Right ventricle myocardium inferior (tissue), 1 donor: ENCODE data around the gene RNGTT. TPM values are rescaled to one million over a fixed set of nuclear protein-coding genes. Genes with fewer than 3 reads are reported as not detected.
"Not testable (repeated sequence)": the region's sequence is repeated elsewhere in the genome, so short reads cannot be mapped to it uniquely, and the experiment has no call there.

Experiments
- ATAC-seq: fragments of 200-7000 bp; cut with Tn5 transposase; one replicate; pipeline ENCODE4 v1.9.1; 2020; ENCODE audit warnings: mild to moderate bottlenecking, moderate library complexity
- DNase-seq: peaks from one replicate; pipeline ENCODE4 v3.0.0; 2021; ENCODE audit errors: missing footprints
- intact Hi-C: fragments of 100-400 bp; cut with DNase I; formaldehyde crosslinking; loops from one replicate; pipeline ENCODE4 v1.11.0; 2022
- total RNA-seq: library from RNA; stranded (reverse); fragmentation: NEBNext Ultra II Directional; extraction: Animal tissue kit (Norgen Biotek cat#: 25700); gene quantifications from one replicate; pipeline ENCODE4 v1.2.1, GENCODE V29; 2021
- donor health status: DM: no; HTN: yes; CAD: no; lungs with severe emphysema.

Gene RNGTT
- total RNA-seq, 1 donor from 2014 or later = 7.0 TPM

DNA sequence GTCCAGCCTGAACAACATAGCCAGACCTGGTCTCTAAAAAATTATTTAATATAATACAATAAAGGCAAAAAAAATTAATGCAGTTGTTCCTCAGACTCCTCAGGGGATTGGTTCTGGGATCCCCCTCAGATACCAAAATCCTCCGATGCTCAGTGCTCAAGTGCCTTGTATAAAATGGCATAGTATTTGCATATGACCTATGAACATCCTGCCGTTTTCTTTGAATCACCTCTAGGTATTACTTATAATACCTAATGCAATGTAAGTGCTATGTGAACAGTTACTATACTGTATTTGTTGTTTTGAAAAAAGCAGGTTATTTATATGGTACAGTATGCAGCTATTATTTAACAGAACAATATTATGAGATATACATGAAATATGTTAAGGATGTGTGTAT lies 43.3 kb downstream of the RNGTT start:
- intact Hi-C loops = no loop called here
- ATAC-seq (no peak), DNase-seq (no peak)

DNA sequence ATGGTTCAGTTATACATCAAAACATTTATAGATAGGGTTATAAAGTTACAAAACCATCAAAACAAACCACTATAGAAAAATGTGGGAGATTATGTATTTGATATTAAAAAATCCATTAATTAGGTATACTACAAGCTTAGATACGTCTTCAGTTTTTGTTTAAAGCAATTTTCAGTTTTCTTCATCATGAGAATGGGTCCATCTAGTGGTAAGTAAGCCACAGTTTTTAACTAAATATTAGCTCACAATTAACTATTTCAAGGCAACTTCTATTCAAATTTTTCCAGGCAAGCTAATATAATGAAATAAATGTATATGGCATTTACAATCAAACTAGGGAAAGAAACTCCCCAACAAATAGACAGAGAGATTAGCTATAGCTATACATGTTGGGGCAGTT lies 44.4 kb downstream of the RNGTT start:
- ATAC-seq = no peak
- intact Hi-C loops = no loop called here
- no peak for DNase-seq

DNA sequence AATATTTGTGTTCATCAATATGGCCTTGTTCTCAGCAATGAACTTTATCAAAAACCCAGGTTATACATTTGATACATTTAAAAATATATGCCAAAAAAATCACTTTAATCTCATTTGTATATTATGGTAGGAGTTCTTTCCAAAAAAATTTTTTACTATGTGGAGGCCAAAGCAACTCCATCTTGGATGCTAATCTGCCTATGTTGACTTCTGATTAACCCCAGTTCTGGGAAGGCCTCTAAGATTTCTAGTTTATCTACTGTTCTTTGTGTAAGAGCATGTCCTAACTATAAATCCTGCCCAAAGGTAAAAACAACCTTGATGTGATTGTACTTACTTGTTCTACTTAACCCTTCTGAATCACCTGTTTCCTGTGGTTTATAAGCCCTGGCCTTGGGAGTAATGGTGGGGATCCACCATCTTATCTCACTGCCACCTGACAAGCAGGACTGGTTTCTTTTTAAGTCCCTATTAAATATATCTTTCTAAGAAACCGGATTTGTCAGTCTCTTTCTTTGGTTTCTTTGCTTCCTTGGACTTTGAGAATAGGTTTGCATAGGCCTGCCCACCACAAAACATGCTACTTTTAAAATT lies 46.7 kb downstream of the RNGTT start:
- intact Hi-C loops = no loop called here
- DNase-seq = no peak
- ATAC-seq = no peak

DNA sequence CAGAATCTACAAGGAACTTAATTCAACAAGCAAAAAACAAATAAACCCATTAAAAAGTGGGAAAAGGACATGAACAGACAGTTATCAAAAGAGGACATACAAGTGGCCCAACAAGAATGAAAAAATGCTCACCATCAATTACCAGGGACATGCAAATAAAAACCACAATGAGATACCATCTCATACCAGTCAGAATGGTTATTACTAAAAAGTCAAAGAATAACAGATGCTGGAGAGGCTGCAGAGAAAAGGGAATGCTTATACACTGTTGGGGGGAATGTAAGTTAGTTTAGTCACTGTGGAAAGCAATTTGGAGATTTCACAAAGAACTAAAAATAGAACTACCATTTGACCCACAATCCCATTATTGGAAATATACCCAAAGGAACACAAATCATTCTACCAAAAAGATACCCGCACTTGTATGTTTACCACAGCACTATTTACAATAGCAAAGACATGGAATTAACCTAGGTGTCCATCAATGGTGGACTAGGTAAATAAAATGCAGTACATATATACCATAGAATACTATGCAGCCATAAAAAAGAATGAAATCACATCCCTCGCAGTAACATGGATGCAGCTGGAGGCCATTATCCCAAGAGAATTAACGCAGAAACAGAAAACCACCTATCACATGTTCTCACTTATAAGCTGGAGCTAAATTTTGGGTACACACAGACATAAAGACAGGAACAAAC lies 48.4 kb downstream of the RNGTT start:
- intact Hi-C loops = no loop called here
- DNase-seq = no peak
- no peak for ATAC-seq

DNA sequence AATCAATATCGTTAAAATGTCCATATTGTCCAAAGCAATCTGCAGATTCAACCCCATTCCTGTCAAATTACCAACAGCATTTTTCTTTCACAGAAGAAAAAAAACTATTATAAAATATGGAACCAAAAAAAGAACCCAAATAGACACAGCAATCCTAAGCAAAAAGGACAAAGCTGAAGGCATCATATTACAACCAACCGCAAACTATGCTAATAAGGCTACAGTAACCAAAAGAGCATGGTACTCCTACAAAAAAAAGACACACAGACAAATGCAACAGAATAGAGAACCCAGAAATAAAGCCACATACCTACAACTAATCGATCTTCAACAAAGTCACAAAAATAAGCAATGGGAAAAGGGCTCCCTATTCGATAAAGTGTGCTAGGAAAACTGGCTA lies 49.2 kb downstream of the RNGTT start:
- no peak for DNase-seq
- intact Hi-C loops = no loop called here
- no peak for ATAC-seq

DNA sequence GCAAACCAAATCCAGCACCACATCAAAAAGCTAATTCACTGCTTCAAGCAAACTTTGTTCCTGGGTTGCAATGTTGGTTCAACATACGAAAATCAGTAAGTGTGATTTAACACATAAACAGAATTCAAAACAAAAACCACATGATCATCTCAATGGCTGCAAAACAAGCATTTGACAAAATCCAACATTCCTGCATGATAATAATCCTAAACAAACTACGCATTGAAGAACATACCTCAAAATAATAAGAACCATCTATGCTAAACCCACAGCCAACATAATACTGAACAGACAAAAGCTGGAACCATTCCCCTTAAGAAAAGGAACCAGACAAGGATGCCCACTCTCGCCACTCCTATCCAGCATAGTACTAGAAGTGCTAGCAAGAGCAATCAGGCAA lies 49.9 kb downstream of the RNGTT start:
- intact Hi-C loops = no loop called here
- ATAC-seq = no peak
- DNase-seq = no peak

DNA sequence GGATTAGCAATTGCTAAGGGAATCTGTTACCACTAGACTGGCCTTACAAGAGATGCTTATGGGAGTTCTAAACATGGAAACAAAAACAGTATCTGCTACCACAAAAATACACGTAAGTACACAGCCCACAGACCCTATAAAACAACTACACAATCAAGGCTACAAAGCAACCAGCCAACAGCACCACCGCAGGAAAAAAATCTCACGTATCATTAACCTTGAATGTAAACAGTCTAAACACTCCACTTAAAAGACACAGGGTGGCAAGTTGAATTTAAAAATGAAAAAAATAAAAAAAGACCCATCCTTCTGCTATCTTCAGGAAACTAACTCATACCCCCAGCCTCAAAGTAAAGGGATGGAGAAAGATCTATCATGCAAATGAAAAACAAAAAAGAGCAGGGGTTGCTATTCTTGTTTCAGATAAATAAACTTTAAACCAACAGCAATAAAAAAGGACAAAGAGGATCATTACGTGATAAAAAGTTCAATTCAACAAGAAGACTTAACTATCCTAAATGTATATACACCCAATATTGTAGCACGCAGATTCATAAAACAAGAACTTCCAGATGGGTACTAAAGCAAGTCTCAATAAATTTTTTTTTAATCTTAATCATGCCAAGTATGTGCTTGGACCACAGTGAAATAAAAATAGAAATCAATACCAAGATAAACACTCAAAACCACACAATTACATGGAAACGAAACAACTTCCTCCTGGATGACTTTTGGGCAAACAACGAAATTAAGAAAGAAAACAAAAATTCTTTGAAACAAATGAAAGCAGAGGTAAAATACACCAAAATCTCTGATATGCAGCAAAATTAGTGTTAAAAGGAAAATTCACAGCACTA lies 52.3 kb downstream of the RNGTT start:
- ATAC-seq (no peak), DNase-seq (no peak)
- intact Hi-C loops = no loop called here

DNA sequence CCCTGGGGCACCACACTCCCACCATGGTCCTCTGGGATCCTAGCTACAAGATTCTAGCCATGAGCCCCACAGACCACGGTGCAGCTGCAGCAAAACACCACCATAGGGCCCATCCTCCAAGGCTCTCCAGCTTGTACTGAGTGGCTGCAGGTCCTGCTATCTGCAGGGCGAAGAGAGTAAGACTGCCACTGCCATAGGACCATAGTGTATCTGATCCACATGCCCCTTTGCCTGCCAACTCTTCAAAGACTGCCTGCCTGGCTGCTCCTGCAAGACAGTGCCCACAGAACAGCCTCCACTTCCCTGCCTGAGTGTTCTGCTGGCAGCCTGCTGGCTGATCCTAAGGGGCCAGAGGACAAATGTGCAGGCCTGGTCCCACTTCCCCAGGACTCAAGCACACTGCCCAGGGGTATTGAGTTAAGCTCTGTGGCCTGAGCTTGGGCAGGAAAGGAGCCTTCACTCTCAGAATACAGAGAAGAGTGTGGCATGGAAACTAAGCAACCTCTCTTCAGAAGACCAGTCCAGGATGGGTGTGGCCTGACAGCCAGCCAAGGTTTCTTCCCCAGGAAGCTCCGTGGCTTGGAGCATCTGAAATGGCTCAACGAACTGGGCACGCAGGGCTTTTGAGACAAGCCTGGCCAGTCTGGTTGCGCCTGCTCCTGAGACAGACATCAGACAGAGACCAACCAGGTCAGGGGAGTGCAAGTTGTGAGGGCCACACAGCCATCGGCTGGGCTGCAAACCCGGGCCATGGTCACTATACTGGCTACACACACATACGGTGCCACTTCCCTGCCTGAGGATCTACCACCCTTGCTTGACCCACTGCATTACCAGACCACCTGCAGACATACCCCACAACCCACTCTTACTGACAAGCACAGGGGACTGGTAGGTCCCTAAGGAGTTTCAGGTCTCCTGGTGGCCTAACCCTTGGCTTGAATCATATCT lies 54.5 kb downstream of the RNGTT start:
- intact Hi-C loops = no loop called here
- peak; percentile 34 for ATAC-seq

DNA sequence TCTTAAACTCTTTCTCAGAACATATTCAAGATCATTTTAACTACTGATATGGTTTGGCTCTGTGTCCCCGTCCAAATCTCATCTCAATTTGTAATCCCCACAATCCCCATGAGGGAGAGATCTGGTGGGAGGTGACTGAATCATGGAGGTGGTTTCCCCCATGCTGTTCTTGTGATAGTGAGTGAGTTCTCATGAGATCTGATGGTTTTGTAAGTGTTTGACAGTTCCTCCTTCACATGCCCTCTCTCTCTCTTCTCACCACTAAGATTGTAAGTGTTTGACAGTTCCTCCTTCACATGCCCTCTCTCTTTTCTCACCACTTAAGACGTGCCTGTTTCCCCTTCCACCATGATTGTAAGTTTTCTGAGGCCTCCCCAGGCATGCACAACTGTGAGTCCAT lies 56.3 kb downstream of the RNGTT start:
- intact Hi-C loops, DNase-seq, ATAC-seq: not testable (repeated sequence)

More for the DNA sequence above, 54.5 kb downstream of the RNGTT start:
- peak; percentile 37 for DNase-seq

DNA sequence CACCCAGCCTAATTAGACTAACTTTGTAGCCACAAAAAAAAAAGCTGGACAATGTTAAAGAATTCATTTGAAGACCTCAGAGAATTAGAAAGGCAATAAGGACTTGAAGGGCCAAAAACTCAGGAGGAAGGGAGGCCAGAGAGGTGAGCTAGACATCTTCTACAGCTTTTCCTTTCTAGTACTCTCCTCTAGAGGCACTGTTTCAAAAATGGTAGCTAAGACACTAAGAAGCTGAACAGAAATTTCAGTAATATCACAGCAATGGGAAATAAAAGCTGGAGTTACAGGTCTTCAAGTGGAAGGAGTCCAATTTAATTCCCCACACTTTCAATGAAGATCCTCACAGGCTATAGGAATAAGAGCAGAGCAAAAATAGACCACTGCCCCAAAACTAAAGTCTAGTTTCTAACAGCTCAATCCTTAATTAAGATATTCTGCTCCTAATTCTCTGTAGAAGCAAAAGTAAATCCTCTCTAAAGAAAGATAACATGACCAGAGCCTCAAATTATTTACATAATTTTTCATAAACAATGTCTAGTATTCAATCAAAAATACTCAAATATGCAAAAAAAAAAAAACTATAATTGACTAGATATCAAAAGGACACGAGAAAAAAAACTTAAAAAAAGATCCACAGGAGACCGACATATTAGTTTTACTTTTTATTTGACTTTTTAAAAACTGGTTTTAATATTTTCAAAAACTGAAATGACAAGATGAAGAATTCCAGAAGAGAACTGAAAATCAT lies 63.7 kb downstream of the RNGTT start:
- intact Hi-C loops = no loop called here
- DNase-seq (no peak), ATAC-seq (no peak)

DNA sequence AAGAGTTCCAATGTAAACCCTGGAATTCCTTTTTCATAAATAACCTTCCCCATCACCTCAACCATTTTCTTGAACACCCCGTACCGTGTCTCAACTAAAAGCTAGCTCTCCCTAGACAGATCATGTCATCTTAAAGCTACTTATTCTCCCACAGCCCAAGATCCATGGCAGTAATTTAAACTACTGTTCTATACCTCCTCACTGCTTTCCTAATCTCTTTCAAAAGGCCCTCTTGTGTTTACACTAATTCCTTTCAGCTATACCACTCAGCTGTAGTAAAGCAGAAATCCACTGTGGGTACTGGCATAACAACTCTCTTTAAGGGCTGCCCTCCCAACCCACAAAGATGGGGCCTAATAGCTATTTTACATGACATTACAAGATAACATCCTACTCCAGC lies 67.5 kb downstream of the RNGTT start:
- DNase-seq (no peak), ATAC-seq (no peak)

DNA sequence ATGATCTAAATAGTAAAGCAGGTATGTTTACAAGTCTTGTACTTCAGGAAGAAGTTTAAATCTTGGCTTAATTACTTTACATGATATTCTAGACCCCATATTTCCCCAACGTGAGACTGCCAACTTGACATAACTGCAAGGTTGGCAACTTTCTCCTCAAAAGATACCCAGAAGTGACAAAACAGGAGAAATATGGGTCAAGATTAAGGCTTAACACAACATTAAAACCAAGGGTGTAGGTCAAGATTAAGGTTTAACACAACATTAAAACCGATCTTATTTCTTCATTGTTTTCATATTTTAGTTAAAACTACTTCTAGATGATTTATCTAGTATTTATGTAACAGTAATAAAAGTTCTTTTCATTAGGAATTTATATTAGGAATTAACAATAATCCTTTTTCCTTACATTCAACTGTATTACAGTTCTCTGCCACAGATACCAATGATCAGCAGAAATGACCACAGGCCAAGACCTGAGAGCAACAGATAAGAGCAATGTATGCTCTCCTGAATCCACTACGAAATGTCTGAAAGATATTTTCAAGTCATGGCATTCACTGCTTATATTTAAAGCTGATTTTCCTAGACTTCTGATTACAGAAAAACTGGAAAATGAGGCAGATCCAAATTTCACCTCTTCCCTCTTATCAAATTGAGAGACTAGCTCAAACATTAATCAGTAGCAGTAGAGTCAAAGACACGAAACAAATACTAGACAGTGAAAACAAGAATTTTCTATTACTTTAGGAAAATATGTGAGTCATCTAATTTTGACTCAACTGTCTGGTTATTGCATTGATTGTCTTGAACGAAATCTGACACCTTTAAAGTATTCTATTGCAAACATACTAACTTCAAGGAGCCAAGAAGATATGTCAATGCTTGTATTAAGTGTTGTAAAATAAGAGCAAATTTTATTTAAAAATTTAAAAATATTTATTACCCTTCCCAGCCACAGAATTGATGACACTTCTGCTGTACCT lies 72.3 kb downstream of the RNGTT start:
- ATAC-seq = no peak
- DNase-seq = no peak
- intact Hi-C loops = no loop called here

More for the DNA sequence above, 67.5 kb downstream of the RNGTT start:
- intact Hi-C loops = no loop called here

DNA sequence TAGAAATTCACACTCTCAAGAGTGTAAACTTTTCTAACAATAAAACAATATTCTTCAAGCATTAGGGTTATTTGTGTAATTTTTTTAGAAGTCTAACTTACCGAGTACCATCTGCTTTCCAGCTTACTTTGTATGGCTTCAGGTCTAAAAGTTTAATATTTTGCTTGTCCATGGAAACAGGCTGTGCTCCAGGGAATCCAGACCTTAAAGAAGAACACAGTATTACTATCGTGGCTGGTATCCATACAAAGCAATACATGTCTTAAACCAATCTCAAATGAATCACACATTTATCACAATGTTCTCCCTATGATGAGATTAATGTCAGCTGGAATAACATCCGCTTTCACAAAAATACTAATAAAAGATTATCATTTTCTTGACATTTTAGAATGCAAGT lies 73.0 kb downstream of the RNGTT start:
- intact Hi-C loops = no loop called here
- DNase-seq (no peak), ATAC-seq (no peak)

DNA sequence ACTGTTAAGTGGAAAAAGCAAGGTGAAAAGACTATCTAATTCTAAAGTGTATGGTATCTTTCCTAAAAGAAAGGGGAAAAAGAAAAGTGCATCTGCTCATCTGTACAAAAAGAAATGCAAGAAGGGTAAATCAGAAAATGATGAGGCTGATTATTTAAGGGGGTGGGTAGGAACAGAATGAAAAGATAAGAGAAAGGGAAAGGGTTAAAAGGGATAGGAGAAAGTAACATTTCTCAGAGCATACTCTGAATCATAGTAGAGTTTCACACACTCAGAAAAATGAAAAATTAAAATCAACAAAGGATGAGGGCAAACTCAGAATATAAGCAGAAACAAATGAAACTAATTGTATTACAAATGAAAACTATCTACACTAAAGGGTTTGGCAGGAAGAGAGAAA lies 79.1 kb downstream of the RNGTT start:
- intact Hi-C loops = no loop called here

DNA sequence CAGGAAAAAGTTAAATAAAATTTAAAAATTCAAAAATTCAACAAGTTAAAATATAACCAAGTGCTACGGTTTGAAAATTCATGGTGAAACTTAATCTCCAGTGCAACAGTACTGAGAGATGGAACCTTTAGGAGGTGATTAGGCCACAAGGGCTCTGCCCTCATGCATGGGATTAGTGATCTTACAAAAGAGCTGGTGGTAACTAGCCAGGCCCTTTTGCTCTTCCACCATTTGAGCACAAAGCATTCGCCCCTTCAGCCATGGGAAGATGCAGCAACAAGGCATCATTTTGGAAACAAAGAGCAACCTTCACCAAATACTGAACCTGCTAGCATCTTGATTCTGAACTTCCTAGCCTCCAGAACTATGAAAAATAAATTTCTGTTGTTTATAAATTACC lies 80.9 kb downstream of the RNGTT start:
- DNase-seq (no peak), ATAC-seq (no peak)
- intact Hi-C loops = no loop called here

More for the DNA sequence above, 79.1 kb downstream of the RNGTT start:
- ATAC-seq (no peak), DNase-seq (no peak)

DNA sequence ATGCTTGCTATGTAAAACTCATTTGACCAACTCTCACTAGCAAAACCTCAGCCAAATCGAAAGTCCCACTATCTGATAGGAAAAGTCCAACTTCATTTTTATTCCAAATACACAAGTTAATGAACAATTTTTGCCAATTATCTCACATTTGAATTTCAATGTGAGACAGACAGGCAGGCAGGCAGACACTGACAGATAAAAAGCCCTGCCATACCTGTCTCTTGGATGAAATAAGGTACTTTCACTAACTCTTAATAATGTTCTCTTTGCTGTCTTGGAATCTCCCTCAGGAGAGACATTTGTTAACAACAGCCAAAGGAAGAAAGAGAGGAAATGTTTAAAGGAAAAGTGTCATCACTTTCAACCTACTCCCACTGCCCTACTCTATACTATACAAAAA lies 82.0 kb downstream of the RNGTT start:
- intact Hi-C loops = no loop called here
- no peak for DNase-seq
- ATAC-seq = no peak

DNA sequence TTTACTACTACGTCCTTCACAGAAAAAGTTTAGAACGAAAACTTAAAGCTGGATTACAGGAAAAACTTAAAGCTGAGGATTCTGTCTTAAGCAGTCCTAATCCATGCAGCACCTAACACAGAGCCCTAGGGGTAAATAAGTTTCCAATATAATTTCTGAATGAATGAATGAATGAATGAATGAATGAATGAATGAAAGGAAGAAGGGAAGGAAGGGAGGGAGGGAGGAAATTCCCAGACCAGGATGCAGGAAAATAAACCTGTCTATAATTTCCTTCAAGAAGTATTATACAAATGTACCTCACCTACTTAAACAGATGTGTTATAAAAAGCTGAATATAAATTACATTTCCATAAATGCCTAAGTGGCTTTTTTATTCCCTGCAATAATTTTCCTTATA lies 83.4 kb downstream of the RNGTT start:
- DNase-seq (no peak), ATAC-seq (no peak)
- intact Hi-C loops = no loop called here
